Measurements from ENCODE around the gene HECTD3. TPM values are rescaled to one million over a fixed set of nuclear protein-coding genes. Genes with fewer than 3 reads are reported as not detected.
A peak's percentile ranks its signal among the peaks of the same experiment; 100 is the strongest.

The HECTD3 gene
- polyA plus RNA-seq = 10 to 100 TPM; 32.6 to 45.7 (median 34.2) TPM

DNA sequence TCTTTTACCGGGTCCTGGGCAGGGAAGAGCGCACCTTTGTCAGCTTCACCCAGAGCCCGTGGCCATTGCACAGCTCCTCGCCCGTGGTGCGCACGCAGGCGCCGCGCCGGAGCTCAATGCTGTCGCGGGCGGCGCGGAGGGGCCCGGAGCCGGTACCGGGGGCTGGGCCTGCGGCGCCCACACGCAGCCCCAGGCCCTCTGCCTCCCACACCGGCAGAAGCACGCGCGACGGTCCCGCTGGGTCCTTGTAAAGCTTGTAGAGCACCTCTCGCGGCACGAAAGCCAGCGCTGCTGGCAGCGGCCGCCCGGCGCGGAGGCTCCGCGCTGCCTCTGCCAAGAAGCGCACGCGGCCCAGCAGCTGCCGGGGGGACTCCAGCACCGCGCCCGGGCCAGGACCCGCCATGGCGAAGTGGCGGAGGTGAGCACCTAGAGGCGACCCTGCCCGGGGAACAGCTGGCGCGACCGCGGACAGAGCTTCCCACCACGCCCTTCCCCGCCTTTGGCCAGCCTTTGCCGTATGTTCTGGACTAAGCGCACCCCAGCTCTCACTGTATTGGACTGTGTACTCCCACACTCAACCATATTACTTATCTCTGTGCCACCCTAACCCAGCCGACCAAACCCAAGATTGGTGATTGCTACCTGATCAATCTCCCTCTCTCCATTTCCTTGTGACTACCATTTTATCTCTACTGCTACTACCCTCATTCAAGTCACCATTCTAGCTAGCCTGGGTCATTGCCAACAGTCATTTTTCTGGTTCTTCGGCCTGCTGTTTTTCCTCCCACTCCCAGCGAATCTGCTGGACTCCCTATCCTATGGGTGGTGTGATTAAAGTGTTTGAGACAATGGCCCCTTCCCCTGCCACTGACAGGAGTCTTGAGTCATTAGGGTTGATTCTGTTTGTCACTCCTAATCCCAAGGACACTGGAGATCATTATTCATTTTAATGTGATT lies at the start of gene HECTD3:
TSS of gene HECTD3 (minus strand) at position 470 of the 957 bp plus-strand sequence. CDS start at position 403, 67 bp downstream.
- H3K27ac ChIP-seq (ENCODE audit: low read depth, low read length) = peak within 1 kb of the TSS; percentile 51
- 1 to 2% (median 1%) methylated on average over 53 to 62 of the region's 62 CpGs for WGBS, 3 donors

DNA sequence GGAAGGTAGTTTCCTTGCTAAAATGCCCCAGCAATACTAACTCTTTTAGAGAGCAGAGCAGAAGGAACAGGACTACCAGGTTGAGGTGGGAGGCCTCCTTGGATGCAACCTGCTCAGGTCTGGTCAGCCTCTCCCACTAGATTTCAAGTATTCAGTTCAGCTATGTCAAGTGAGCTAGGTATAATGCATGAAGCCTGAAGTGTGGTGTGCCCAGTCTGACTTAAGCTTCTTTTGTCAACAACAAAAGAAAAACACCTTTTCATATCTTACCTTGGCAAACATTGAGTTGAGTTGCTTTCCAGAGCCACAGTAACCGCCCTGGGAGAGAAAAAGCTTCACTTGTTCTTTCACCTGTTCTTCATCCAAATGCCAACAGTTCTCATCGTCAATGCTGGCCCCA lies 48.7 kb upstream of the HECTD3 start:
- WGBS, 3 donors = 42 to 77% (median 73%) methylated on average over 2 of the region's 2 CpGs
- no peak overlapping the region for H3K27ac ChIP-seq (ENCODE audit: low read depth, low read length)

DNA sequence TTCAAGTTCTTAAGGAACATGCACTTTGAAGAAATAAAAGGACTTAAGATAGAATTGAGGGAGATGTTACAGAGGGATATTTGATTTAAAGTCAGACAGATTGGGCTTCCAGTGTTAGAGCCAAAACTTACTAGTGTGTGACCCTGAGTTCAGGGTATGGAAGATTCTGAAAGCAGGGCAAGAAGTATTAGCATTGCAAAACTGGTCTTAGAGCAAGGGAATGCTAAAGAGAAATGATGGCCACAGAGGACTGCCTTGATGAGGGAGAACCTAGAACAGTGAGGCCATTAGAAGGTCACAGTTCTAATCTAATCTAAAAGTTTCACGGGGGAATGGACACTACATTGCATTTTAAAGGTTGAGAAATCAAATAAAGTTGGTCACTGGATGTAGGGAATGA lies 46.4 kb upstream of the HECTD3 start:
- no peak overlapping the region for H3K27ac ChIP-seq (ENCODE audit: low read depth, low read length)
- 63 to 94% (median 79%) methylated on average over 1 of the region's 1 CpG for WGBS, 3 donors

DNA sequence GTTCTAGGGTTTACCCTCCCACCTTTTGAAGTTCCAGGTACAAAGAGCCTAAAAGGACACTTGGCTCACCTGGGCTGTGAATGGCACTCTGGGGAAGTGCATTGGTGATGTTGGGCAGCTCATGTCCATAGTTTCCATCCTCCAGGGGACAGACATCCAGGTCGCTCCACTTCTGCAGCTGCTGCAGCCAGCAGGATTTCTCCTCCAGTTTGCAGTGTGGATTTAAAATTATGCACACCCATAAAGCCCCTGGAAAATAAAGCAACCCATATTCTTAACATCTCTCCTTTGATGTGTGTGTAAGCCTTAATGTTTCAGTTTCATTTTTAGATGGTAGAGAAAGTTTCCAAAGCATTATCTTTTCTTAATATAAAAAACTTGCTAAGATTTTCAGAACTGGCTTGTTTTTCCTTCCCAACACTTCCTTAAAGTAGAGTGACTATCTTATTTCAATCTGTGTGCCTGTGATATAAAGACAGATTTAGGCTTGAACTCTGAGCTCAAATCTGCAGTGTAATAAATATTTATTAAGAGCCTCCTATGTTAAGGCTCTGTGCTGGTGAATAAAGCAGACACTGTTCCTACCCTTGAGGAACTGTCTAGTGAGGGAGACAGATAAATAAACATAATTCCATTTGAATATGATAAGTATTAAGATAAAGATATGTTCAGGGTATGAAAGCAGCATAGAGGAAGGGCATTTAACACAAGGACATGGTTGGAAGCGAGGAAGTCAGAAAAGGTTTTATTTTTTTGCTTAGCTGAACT lies 40.1 kb upstream of the HECTD3 start:
- H3K27ac ChIP-seq (ENCODE audit: low read depth, low read length) = no peak overlapping the region
- WGBS, 3 donors = 55 to 83% (median 68%) methylated on average over 2 of the region's 2 CpGs

DNA sequence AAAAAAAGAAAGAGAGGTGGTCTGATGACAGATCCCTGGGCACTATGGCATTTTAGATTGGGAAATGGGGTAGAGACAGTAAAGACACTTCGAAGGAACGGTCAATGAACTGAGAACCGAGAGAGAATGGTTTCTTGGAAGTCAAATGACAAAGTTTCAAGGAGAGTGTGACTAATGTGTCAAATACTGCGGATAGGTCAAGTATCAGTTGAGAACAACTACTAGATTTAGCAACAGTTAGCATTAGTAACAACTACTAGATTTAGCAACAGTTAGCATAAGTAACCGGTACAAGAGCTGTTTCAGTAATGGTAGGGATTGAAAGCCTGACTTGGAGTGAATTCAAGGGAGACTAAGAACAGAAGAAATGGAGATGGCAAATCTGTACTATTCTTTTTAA lies 35.9 kb upstream of the HECTD3 start:
- 93 to 96% (median 94%) methylated on average over 5 of the region's 5 CpGs for WGBS, 3 donors
- H3K27ac ChIP-seq (ENCODE audit: low read depth, low read length) = no peak overlapping the region

DNA sequence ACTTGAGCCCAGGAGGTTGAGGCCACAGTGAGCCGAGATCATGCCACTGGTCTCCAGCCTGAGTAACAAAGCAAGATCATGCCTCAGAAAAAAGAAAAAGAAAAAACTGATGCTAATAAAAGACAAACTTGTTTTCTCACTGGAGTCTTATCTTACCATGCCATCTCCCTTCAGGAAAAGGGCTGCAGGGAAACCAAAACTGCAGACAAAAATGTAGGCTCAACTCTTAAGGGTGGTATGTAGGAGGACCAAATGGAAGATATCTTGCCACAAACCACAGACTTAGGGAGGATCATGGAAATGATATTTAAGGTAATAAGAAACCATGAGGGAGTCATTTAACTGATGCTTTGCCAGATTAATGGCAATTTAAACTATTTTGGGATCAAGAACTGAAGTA lies 33.8 kb upstream of the HECTD3 start:
- no peak overlapping the region for H3K27ac ChIP-seq (ENCODE audit: low read depth, low read length)
- WGBS, 3 donors = 87 to 96% (median 95%) methylated on average over 1 of the region's 1 CpG

DNA sequence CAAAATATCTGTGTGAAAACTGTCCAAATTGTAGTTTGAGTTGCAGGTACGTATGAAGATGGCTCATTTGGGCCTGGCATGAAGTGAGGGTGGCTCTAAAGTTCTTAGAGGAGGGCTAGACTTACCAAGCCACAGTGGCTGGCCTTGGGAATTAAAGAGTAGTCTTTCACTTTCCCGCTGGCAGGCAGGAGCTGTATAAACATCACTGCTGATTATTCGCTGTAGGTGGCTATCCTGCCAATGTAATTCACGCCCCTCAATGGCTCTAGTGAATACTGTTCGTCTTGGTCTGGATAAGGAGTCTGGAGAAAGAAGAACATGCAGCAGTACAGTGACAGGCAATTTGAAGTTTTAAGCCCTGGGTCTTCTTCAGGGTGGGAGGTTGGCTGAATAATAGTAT lies 32.0 kb upstream of the HECTD3 start:
- WGBS, 3 donors = 75 to 97% (median 88%) methylated on average over 5 of the region's 5 CpGs
- no peak overlapping the region for H3K27ac ChIP-seq (ENCODE audit: low read depth, low read length)

DNA sequence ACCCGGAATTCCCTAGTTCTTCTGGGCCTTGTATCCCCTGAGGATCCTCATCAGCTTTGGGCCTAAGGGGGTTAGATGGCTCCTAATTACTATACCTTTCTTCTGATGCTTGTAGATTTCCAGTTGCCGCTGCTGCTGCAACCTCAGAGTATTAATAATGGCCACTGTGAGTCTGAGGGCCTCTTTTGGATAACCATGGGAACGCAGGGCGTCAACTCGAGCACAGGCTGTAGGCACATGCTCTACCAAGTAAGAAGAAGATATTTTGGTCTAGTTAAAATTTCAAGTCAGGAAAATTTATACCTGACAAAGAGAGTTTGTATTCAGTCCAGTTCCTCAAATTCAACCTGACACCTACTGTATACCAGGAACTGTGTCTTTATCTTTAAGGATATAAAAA lies 29.2 kb upstream of the HECTD3 start:
- 95 to 99% (median 95%) methylated on average over 5 of the region's 5 CpGs for WGBS, 3 donors

DNA sequence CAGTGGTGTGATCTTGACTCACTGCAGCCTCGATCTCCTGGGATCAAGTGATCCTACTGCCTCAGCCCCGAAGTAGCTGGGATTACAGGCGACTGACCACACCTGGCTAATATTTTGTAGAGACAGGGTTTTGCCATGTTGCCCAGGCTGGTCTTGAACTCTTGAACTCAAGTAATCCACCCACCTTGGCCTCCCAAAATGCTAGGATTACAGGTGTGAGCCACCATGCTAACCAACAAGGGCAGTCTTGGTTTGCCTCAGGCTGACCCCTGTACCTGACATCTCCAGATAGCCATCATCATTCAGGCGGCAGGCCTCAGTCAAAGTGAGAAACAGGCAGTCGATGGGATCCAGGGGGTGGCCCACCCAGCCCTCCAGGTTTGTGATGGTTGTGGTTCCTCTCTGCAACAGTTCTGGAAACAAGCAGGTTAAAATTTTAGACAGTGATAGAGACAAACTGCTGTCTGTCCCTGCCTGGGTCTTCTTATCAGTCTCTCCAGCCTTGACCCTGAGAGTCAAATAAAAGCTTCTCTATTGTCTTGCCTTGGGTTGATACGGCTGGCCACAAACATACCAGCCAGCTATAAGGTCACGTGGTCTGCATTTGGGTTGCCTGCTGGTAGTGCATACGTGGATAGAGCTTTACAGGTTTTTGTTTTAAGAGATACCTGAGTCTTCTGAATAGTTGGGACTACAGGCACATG lies 27.7 kb upstream of the HECTD3 start:
- no peak overlapping the region for H3K27ac ChIP-seq (ENCODE audit: low read depth, low read length)
- 87 to 93% (median 92%) methylated on average over 8 of the region's 8 CpGs for WGBS, 3 donors

More for the DNA sequence above, 29.2 kb upstream of the HECTD3 start:
- no peak overlapping the region for H3K27ac ChIP-seq (ENCODE audit: low read depth, low read length)

DNA sequence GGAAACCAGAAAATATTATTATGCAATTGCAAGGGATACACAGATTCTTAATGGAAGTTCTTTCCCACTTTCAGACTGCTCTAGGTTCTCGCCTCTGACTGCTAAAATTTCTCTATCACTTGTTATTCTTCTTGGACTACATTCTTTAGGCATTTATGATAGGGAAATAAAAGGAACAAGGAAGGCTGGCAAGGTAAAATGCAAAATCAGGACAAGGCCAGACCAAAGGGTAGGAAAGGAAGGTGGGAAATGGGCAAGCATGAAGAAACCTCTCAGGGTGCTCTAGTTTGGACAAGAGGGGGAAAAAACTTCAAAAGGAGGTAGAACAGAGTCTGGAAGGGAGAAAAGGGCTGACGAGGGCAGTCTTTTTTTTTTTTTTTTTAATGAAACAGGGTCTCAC lies 27.1 kb upstream of the HECTD3 start:
- 89 to 98% (median 90%) methylated on average over 2 of the region's 2 CpGs for WGBS, 3 donors

DNA sequence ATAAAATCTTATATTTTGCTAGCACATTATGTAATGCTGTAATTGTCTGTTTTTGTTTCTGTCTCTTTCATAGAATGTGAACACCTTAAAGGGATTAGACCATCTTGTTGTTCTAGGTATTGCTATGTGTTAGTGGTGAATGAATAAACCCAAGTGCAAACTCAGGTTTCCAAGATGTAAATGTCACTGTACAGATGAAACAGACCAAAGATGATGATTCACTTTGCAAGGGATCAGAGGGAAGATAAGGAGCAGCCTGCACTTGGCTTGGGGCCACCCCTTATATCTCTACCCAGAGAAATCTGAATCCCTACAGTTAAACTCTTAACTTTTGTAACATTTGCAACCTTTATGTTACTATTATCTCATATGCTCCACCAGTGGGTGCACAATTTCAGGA lies 26.3 kb upstream of the HECTD3 start:
- H3K27ac ChIP-seq (ENCODE audit: low read depth, low read length) = no peak overlapping the region

More for the DNA sequence above, 27.1 kb upstream of the HECTD3 start:
- H3K27ac ChIP-seq (ENCODE audit: low read depth, low read length) = no peak overlapping the region

DNA sequence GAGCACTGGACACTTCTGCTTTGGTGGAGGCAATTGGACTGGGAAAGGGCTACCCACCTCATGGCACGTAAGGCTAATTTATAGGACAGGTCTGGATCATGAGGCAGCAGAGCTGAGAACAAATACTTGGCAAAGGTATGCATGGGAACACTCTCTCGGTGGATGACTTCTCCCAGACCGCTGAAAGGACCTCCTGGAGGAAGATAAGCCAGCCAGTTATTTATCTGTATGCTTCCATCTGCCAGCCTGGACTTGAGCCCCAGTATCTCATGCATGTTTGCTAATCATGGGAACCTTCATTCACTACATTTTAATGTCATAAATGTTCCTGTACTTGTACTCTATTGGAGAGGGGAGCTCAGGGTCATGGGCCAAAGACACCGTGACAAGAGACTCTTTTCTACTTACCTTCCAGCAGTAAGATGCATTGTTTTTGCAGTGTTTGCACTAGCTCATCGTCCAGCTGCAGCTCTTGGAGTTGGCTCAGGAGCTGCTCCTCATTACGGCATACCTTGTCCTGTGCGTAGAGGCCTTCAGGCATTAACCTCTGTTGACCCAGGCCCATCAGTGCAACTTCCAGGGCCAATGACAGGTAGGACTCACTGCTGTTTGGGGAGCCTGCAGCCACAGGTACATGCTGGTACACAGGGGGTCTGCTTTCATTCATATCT lies 24.6 kb upstream of the HECTD3 start:
- H3K27ac ChIP-seq (ENCODE audit: low read depth, low read length) = no peak overlapping the region
- 79 to 93% (median 92%) methylated on average over 7 of the region's 7 CpGs for WGBS, 3 donors

DNA sequence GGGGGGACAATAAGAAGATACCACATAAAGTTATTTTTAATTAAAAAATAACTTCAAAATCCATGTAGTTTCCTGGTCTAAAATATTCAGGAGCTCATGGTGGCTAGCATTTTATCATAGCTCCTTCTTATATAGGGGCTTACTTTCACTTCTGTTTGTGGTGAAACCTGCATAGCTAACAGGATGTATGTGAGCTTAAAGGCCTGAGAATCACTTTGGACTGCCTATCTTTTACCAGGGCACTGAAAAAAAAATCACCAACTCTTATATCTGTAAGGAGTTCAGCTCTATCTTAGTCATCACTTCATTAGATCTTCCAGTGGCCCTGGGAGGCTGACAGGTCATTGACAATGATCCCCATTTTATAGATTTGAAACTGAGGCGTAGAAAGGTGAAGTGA lies 22.2 kb upstream of the HECTD3 start:
- 97 to 100% (median 97%) methylated on average over 1 of the region's 1 CpG for WGBS, 3 donors
- no peak overlapping the region for H3K27ac ChIP-seq (ENCODE audit: low read depth, low read length)

DNA sequence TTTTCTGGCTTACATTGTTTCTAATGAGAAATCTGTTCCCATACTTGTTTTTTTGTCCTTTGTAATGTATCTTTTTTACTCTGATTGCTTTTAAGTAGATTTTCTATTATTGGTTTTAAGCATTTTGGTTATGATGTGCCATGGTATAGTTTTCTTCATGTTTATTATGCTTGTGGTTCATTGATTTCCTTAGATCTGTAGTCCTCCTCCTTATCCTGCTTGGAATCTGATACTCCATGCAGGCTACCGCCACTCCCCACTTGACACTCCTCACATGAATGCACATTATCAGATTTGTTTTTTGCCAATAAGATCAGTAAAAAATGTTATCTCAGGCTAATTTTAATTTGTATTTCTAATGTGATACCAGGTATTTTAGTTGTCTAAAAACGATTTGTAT lies 21.7 kb upstream of the HECTD3 start:
- no peak overlapping the region for H3K27ac ChIP-seq (ENCODE audit: low read depth, low read length)
- 69 to 83% (median 72%) methylated on average over 2 of the region's 2 CpGs for WGBS, 3 donors

DNA sequence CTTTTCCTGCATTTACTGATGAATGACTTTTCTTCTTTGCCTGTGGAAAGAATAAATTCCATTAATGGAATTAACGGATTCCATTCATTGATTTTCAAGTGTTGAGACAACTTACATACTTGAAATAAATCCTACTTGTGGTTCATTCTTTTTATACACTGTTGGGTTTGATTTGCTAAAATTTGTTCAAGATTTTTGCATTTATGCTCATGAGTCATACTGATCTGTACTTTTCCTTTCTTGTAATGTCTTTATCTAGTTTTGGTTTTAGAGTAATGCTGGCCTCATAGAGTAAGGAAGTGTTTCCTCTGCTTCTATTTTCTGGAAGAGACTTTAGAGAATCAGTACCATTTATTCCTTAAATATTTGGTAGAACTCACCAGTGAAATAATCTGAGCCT lies 15.3 kb upstream of the HECTD3 start:
- H3K27ac ChIP-seq (ENCODE audit: low read depth, low read length) = no peak overlapping the region
- 88 to 92% (median 91%) methylated on average over 1 of the region's 1 CpG for WGBS, 3 donors

DNA sequence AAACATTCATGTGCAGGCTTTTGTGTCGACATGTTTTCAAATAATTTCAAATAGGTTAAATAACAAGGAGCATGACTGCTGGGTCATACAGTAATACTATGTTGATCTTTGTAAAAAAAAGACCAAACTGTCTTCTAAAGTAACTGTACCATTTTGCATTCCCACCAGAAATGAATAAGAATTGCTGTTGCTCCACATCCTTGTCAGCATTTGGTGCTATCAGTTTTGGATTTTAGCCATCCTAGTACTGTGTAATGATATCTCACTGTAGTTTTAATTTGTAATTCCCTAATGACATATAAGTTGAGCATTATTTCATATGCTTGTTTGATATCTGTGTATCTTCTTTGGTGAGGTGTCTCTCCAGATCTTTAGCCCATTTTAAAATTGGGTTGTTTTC lies 12.5 kb upstream of the HECTD3 start:
- no peak overlapping the region for H3K27ac ChIP-seq (ENCODE audit: low read depth, low read length)
- 90 to 96% (median 92%) methylated on average over 1 of the region's 1 CpG for WGBS, 3 donors

DNA sequence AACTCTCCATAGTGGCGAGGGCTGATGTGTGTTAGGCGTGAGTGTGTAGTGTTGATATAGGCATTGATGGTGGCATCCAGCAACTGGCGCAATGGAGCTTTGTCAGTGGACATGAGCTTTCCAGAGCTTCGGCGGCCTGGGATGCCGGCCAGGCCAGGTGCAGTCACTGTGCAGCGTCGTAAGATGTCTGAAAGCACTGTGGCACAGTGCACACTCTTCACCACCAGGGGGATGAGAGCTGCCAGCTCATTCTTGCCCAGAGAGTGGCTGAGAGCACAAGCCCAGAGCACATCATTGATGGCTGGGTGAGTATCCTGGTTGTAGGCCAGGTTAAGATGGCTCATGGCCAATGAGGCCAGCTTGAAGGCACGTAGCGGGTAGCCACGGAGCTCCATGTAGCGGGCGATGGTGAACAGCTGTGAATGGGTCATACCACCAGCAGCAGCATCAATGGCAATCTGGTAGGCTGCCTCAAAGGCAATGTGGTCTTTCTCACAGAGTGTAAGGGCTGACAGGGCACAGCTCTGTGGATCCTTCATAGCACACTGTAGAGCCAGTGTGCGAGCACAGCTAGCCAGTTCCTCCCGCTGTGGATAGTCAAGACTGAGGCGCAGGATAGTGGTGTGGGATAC lies 7.6 kb upstream of the HECTD3 start:
- H3K27ac ChIP-seq (ENCODE audit: low read depth, low read length) = no peak overlapping the region
- 45 to 66% (median 63%) methylated on average over 16 of the region's 16 CpGs for WGBS, 3 donors

DNA sequence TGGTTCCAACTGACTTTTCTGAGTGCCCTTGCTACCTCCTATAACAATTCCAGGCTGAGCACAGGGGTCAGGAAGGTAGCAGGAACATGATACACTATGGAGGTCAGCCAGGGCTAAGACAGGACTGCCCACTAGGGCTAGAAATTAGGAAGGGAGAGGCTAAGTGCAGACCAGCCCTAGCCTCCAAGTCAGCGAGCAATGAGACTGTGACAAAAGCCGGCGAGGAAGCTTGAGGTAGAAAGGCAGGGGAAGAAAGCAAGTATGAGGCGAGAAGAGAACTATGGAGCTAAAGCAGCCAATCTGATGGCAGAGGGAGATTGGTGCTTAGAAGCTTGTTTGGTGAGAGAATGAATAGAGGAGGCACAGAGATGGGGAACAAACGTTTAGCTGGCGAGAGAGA lies 5.6 kb upstream of the HECTD3 start:
- H3K27ac ChIP-seq (ENCODE audit: low read depth, low read length) = no peak overlapping the region
- 48 to 72% (median 57%) methylated on average over 6 of the region's 6 CpGs for WGBS, 3 donors

All from adipose tissue (tissue), 3 donors.